OCI-LY1 (cell line): ENCODE measurements around the gene FGR.

Source experiments
- CTCF ChIP-seq: fragments of 200-600 bp; sonication (generic), shearing (Covaris generic); IDR thresholded peaks from 2 replicates; pipeline ENCODE4 v1.5.1; 2017; ENCODE audit warnings: mild to moderate bottlenecking, antibody characterized with exemption, low read length, moderate library complexity, mixed read lengths
- EZH2 ChIP-seq: fragments of 200-600 bp; sonication (generic), shearing (Covaris generic); IDR thresholded peaks from 2 replicates; pipeline ENCODE4 v1.8.0; 2017; ENCODE audit warnings: borderline replicate concordance, mixed run types, mild to moderate bottlenecking, antibody characterized with exemption, low read length, moderate library complexity, mixed read lengths

GRCh38 chr1:27569506-27570291 is 65.3 kb downstream of the FGR start:
- no peak for TF ChIP-seq CTCF
- no peak for TF ChIP-seq EZH2
